GM12891 (cell line): ENCODE data around the gene ECI2.
"Not testable (repeated sequence)": the region's sequence is repeated elsewhere in the genome, so short reads cannot be mapped to it uniquely, and the experiment has no call there.

Experiments used
- DNase-seq: peaks from one replicate; pipeline ENCODE4 v3.0.0; 2011; ENCODE audit warnings: low spot score; ENCODE audit not compliant: insufficient read length
- FAIRE-seq: peaks from 2 replicates; lab custom pipeline; 2011; peaks lifted over from hg19 to GRCh38; lab: Jason Lieb, UNC
- PAX5 ChIP-seq: IDR thresholded peaks from 2 replicates; pipeline ENCODE4 v1.6.1; 2011; ENCODE audit warnings: low read length, moderate library complexity, mild to moderate bottlenecking; ENCODE audit not compliant: insufficient read depth, severe bottlenecking
- POLR2A ChIP-seq: IDR thresholded peaks from 2 replicates; pipeline ENCODE4 v1.6.1; 2011; ENCODE audit warnings: low read depth, low read length, control low read depth
- POLR2AphosphoS5 ChIP-seq: IDR thresholded peaks from 2 replicates; pipeline ENCODE4 v1.6.1; 2011; ENCODE audit warnings: low read depth, low read length, control low read depth
- POU2F2 ChIP-seq: IDR thresholded peaks from 2 replicates; pipeline ENCODE4 v1.6.1; 2011; ENCODE audit warnings: low read depth, mild to moderate bottlenecking, control low read depth, low read length, moderate library complexity
- SPI1 ChIP-seq: IDR thresholded peaks from 2 replicates; pipeline ENCODE4 v1.6.1; 2011; ENCODE audit warnings: low read depth, low read length, control low read depth
- TAF1 ChIP-seq: IDR thresholded peaks from 2 replicates; pipeline ENCODE4 v1.6.1; 2011; ENCODE audit warnings: low read depth, low read length, control low read depth

ECI2 gene

GRCh38 chr6:4108561-4109093 lies 26.7 kb downstream of the ECI2 start:
- no peak for FAIRE-seq
- TF ChIP-seq POLR2AphosphoS5 (no peak), TAF1 (no peak), SPI1 (no peak), PAX5 (no peak), POLR2A (no peak), POU2F2 (no peak)
- DNase-seq, result no peak

DNA sequence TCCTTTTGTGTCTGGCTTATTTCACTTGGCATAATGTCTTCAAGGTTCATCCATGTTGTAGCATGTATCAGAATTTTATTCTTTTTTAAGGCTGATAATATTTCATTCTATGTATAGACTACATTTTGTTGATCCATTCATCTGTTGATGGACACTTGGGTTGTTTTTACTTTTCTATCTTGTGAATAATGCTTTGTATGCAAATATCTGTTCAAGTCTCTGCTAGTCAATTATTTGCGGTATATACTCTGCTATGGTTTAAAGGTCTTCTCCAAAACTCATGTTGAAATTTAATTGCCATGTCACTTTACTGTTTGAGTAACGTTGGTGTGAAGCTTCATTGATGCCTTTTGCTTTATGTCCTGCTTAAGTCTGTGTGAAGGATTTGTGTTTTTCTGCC lies 27.5 kb downstream of the ECI2 start:
- FAIRE-seq (no peak), DNase-seq (no peak)
- TF ChIP-seq TAF1 (no peak), PAX5 (no peak), POLR2A (no peak), POU2F2 (no peak), SPI1 (no peak), POLR2AphosphoS5 (no peak)

- FAIRE-seq (no peak), DNase-seq (no peak)
- TF ChIP-seq SPI1 (no peak), POLR2AphosphoS5 (no peak), TAF1 (no peak), PAX5 (no peak), POU2F2 (no peak), POLR2A (no peak)
These were observed 29.3 kb downstream of the ECI2 start for GRCh38 chr6:4105980-4106536.

DNA sequence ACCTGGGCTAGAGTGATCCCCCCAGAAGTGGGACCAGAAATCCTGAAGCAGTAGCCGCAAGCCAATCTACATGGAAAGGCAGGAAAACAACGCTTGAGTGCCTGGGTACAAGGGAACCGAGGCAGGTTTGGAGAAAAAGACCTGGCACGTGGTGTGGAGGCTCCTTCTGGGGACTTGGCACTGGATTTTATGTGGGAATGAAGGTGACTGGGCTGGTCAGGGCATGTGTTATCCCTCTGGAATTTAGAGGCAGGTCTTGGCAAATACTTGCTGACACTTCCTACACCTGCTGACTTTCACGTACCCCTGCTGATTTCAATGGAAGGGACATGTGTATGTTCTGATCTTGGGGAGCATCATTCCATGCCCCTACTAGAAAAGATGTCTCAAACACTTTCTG lies 31.4 kb downstream of the ECI2 start:
- TF ChIP-seq POU2F2 (no peak), POLR2A (no peak), POLR2AphosphoS5 (no peak), SPI1 (no peak), PAX5 (no peak), TAF1 (no peak)
- no peak for DNase-seq
- FAIRE-seq, result no peak

DNA sequence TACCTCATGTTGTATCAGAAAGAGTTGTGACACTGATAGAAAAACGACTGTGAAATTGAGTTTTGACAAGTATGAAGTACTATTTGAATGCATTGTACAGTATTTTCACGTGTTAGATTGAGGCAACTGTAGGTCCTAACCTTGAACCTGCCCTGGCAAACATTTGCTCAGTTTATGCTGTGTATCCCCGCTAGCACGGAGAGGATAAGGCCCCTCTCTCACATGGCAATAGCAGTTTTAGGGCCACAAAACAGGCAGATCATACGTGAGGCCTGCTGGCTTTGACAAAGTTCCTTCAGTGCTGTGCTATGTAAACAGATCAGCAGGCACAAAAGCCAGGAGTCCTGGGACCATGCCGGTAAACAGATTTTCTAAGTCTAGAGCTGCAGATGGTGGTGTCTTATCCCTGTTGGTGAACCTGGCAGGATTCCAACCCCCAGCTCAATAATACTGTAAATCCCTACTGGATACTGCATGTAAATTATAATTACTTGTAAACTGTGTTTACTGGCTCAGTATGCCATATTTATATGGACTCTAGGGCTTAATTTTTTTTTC lies 32.6 kb downstream of the ECI2 start:
- TF ChIP-seq POU2F2 (no peak), PAX5 (no peak), POLR2A (no peak), POLR2AphosphoS5 (no peak), SPI1 (no peak), TAF1 (no peak)
- FAIRE-seq, result no peak
- DNase-seq, result no peak

DNA sequence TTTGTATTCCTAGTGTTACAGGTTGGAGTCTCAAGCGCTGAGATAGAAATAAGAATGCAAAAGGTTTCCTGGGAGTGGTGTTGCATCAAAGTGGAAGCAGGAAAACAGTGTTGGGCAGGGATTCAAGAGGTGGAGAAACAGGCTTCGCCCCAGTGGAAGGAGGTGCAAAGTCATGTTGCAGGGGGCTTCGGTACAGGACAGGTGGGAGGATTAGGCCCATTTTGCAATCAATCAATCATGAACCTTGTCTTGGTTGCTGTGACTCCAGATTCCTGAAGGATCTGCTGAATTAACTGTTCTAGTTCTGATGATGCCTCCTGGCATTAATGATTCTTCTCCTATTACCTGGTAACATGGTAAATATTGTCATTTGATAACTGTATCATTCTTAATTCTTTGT lies 34.1 kb downstream of the ECI2 start:
- FAIRE-seq (no peak), DNase-seq (no peak)
- TF ChIP-seq POLR2A (no peak), SPI1 (no peak), TAF1 (no peak), POLR2AphosphoS5 (no peak), PAX5 (no peak), POU2F2 (no peak)

GRCh38 chr6:4100655-4101054 lies 34.7 kb downstream of the ECI2 start:
- DNase-seq (no peak), FAIRE-seq (no peak)
- TF ChIP-seq SPI1 (no peak), POLR2A (no peak), POLR2AphosphoS5 (no peak), PAX5 (no peak), TAF1 (no peak), POU2F2 (no peak)

DNA sequence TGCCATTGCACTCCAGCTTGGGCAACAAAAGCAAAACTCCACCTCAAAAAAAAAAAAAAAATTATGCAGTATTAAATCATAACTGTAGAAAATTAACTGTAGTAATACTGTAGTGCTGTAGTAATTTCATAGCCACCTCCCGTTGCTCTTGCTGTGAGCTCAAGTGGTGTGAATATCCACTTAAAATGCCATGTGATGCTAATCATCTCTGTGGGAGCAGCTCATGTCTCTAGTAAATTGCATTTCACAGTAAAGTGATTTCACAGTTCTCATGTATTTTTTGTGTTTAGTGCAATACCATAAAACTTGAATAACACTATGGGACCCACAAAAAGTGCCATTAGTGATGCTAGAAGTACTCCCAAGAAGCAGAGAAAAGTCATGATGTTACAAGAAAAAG lies 42.1 kb downstream of the ECI2 start:
- FAIRE-seq, result no peak
- TF ChIP-seq PAX5, result no peak
- no peak for DNase-seq

DNA sequence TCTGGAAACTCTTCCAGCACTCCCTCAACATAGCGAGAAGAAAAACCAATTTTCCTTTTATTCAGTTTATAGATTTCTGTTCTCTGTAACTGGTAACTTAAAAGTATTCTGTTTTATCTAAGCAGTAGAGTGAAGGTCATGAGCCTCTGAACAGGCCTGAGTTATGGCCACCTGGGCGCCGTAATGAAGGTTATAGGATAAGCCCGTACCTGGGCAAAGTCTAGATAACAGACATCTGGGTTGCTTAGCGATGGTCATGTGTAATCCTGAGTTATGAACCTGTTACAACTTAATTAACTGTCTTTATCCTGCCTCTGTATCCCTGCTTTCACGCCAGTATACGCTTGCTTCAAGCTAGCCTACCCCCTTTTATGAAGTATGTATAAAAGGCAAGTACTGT lies 43.4 kb downstream of the ECI2 start:
- DNase-seq, result no peak
- FAIRE-seq, result no peak
- TF ChIP-seq POLR2AphosphoS5 (no peak), POLR2A (no peak), POU2F2 (no peak), TAF1 (no peak)

GRCh38 chr6:4090043-4090442 lies 45.3 kb downstream of the ECI2 start:
- FAIRE-seq, DNase-seq: not testable (repeated sequence)
